A172 (cell line): ENCODE measurements around the gene C1QTNF4. TPM values are rescaled to one million over a fixed set of nuclear protein-coding genes. Genes with fewer than 3 reads are reported as not detected.
"Not testable (repeated sequence)": the region's sequence is repeated elsewhere in the genome, so short reads cannot be mapped to it uniquely, and the experiment has no call there.

ENCODE experiments used
- DNase-seq: peaks from one replicate; pipeline ENCODE4 v3.0.0-alpha.2; 2015; ENCODE audit warnings: low spot score
- total RNA-seq: library from RNA; depleted of rRNA; stranded (reverse); fragments of >200 nt; shearing (Covaris generic); gene quantifications from 2 replicates; pipeline ENCODE4 v1.2.3, GENCODE V29; 2014

C1QTNF4 gene
- total RNA-seq, 1 experiment from 2014 or later: not detected

- DNase-seq: no peak
Observed at GRCh38 chr11:47566149-47566698, 28.0 kb downstream of the C1QTNF4 start.

- DNase-seq: peak; percentile 40
Observed at GRCh38 chr11:47565340-47566148, 28.7 kb downstream of the C1QTNF4 start, which contains the start of gene PTPMT1. Gene PTPMT1 (plus strand): TSS chr11:47565599. CDS start chr11:47565623, 24 bp downstream.

GRCh38 chr11:47564933-47565339 lies 29.3 kb downstream of the C1QTNF4 start:
- no peak for DNase-seq

DNA sequence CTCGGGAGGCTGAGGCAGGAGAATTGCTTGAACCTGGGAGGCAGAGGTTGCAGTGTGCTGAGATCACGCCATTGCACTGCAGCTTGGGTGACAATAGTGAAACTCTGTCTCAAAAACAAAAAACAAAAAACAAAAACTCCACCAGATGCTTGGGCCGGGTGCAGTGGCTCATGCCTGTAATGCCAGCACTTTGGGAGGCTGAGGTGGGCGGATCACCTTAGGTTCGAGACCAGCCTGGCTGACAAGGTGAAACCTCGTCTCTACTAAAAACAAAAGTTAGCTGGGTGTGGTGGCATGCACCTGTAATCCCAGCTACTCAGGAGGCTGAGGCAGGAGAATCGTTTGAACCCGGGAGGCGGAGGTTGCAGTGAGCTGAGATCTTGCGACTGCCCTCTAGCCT lies 29.8 kb downstream of the C1QTNF4 start:
- not testable (repeated sequence) for DNase-seq

DNA sequence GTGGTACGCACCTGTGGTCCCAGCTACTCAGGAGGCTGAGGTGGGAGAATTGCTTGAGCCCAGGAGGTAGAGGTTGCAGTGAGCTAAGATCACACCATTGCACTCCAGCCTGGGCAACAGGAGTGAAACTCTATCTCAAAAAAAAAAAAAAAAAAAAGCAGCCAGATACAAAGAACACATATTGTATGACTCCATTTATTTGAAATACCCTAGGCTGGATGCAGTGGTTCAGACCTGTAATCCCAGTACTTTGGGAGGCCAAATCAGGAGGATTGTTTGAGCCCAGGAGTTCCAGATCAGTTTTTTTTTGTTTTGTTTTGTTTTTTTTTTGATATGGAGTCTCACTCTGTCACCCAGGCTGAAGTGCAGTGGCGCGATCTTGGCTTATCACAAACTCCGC lies 31.8 kb downstream of the C1QTNF4 start:
- DNase-seq: not testable (repeated sequence)

GRCh38 chr11:47560426-47560825 lies 33.8 kb downstream of the C1QTNF4 start:
- DNase-seq: no peak

DNA sequence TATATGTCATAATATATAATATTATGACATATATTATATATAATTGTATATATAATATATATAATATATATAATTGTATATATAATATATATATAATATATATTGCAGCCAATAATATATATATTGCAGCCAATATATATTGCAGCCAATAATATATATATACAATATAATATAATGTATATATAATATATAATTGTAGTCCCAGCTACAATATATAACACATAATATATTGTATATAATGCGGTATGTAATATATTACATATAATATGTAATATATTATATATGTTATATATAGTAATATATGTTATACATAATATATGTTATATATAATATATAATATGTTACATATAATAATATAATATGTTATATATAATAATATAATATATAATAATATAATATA lies 35.5 kb downstream of the C1QTNF4 start:
- DNase-seq: no peak

DNA sequence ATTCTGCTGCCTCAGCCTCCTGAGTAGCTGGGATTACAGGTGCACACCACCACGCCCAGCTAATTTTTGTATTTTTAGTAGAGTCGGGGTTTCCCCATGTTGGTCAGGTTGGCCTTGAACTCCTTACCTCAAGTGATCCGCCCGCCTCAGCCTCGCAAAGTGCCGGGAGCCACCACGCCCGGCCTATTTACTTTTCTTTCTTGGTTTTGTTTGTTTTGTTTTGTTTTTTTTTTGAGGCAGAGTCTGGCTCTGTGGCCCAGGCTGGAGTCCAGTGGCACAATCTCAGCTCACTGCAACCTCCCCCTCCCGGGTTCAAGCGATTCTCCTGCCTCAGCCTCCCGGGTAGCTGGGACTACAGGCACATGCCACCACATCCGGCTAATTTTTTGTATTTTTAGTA lies 37.2 kb downstream of the C1QTNF4 start:
- not testable (repeated sequence) for DNase-seq

DNA sequence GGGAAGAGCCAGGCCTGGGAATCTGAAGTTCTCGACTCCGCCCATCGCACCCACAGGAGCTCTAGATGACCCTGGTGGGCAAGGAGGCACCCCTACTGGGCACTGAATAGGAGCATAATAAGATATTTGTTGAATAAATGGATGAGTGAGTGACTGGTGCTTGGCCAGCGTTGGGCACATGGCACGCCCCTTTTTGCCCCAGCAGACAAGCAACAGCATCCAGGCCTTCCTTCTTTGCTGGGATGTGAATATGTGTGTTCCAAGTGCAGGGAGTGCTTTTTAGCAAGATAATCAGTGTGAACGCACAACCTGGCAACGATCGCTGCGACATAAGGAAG lies 40.8 kb downstream of the C1QTNF4 start:
- no peak for DNase-seq

GRCh38 chr11:47552566-47553405 lies 41.4 kb downstream of the C1QTNF4 start, which contains the start of gene CELF1:
Gene CELF1 (minus strand): TSS chr11:47553132. CDS start chr11:47499523, 53,609 bp downstream.
- DNase-seq: peak; percentile 80

DNA sequence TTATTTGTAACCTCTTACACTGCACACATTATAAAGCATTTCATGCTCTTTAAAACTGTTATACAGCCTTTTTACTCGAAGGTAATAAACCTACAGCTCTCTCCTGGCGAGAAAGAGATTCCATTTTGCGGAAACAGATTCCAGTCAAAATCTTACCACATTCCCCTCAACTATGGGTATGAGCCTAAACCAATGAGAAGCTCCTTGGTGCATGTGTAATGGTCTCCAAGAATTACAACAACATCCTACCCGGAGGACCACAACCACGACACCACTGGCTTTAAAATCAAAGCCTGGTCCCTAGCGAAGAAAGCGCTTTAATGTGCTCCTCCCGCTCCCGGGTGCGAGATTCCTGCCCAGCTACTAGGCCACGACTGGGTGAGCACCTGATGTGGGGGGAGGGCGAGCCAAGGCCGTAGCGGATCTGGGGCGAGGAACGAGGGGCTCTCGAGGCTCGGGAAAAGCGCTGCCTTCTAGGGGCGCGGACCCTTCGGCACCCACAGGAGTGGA lies 42.1 kb downstream of the C1QTNF4 start:
- peak; percentile 32 for DNase-seq

GRCh38 chr11:47551086-47551485 lies 43.1 kb downstream of the C1QTNF4 start:
- peak; percentile 36 for DNase-seq

DNA sequence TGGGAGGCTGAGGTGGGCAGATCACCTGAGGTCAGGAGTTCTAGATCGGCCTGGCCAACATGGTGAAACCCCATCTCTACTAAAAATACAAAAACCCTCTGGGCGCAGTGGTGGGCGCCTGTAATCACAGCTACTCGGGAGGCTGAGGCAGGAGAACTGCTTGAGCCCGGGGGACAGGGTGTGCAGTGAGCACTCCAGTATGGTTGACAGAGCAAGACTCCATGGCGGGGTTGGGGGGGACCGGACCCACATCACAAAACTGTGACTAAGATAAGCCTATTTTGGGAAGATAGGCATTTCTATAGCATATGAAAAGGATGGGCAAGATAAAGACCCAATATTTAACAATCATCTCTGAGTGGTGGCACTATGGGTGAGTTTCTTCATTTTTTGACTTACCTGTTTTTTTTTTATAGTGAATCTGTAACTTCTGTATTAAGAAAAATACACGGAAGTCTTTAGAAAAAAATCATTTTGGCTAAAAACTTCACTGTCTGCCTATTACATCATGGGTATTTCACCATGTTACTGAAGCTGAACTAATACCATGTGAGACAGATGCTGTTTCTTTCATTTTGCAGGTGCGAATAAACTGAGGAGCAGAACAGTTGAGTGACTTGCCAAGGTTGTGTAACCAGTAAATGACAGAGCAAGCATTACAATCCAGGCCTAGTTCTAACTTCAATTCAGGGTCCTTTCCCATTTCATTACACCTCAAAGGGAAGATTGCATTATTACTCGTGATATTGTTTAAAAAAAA lies 43.7 kb downstream of the C1QTNF4 start:
- DNase-seq: no peak

GRCh38 chr11:47546274-47546673 lies 47.9 kb downstream of the C1QTNF4 start:
- DNase-seq: not testable (repeated sequence)

DNA sequence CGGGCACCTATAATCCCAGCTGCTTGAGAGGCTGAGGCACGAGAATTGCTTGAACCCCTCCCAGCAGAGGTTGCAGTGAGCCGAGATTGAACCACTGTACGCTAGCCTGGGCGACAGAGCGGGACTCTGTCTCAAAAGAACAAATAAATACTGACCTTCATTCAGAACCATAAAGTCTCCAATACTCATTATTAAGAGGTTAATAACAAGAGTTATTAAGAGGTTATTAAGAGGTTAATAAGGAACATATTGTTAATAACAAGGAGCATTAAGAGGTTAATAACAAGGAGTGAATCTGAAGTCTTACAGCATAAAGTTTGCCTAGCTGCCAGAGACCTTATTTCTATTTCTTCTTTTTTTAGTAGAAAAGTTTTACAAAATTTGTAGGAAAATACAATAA lies 48.9 kb downstream of the C1QTNF4 start:
- no peak for DNase-seq

GRCh38 chr11:47541070-47541469 lies 53.1 kb downstream of the C1QTNF4 start:
- no peak for DNase-seq

DNA sequence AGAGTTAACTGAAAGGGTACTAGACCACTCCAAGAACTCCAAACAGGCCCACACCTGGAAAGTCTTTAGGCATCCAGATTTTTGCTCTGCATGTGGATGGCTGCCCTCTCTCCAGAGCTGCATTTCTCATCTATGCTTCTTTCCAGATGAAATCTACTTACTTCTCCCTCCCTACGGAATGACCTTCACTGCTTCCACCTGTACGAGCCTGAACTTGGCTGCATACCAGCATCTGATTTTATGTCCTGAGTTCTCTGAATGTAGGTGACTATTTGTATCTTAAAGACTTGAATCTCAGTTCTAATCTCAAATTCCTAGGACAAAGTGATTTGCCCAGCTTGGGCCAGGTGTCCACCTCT lies 54.6 kb downstream of the C1QTNF4 start:
- DNase-seq: no peak
